Testis (tissue), 2 donors: ENCODE results near the gene PLA2G5.
"Not testable (repeated sequence)": the region's sequence is repeated elsewhere in the genome, so short reads cannot be mapped to it uniquely, and the experiment has no call there.

Source experiments
- POLR2A ChIP-seq: fragments of 450-650 bp; IDR thresholded peaks from one replicate; pipeline ENCODE4 v1.6.1; 2017; ENCODE audit warnings: antibody characterized with exemption, mild to moderate bottlenecking, moderate library complexity
- TF ChIP-seq, protein P1 (sequence below), 3 experiments: fragments of 450-650 bp in 2 of 3; fragments of 200-600 bp in 1 of 3; sonication (generic) in 1 of 3; IDR thresholded peaks; one replicate each; pipeline ENCODE4 v1.5.1; 2016 to 2019; ENCODE audit warnings: antibody characterized with exemption in 3 of 3, mild to moderate bottlenecking in 2 of 3, moderate library complexity in 1 of 3

DNA sequence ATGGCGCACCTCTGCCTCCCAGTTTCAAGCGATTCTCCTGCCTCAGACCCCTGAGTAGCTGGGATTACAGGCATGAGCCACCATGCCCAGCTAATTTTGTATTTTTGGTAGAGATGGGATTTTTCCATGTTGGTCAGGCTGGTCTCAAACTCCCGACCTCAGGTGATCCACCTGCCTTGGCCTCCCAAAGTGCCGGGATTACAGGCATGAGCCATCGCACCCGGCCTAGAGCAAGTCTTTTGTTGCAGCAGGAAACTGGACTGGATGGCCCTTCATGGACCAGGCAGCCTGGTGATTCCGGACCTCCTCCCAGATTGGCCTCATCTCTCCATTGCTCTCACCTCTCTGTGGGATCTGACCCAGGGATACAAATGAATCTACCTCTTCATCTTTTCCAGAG is 9.2 kb upstream of the PLA2G5 start:
- TF ChIP-seq POLR2A: not testable (repeated sequence)
- TF ChIP-seq, protein P1, sequence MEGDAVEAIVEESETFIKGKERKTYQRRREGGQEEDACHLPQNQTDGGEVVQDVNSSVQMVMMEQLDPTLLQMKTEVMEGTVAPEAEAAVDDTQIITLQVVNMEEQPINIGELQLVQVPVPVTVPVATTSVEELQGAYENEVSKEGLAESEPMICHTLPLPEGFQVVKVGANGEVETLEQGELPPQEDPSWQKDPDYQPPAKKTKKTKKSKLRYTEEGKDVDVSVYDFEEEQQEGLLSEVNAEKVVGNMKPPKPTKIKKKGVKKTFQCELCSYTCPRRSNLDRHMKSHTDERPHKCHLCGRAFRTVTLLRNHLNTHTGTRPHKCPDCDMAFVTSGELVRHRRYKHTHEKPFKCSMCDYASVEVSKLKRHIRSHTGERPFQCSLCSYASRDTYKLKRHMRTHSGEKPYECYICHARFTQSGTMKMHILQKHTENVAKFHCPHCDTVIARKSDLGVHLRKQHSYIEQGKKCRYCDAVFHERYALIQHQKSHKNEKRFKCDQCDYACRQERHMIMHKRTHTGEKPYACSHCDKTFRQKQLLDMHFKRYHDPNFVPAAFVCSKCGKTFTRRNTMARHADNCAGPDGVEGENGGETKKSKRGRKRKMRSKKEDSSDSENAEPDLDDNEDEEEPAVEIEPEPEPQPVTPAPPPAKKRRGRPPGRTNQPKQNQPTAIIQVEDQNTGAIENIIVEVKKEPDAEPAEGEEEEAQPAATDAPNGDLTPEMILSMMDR (IDR thresholded peaks at IDR 0.05): not testable (repeated sequence)
